ENCODE results near the gene ETV4.

The ETV4 gene

DNA sequence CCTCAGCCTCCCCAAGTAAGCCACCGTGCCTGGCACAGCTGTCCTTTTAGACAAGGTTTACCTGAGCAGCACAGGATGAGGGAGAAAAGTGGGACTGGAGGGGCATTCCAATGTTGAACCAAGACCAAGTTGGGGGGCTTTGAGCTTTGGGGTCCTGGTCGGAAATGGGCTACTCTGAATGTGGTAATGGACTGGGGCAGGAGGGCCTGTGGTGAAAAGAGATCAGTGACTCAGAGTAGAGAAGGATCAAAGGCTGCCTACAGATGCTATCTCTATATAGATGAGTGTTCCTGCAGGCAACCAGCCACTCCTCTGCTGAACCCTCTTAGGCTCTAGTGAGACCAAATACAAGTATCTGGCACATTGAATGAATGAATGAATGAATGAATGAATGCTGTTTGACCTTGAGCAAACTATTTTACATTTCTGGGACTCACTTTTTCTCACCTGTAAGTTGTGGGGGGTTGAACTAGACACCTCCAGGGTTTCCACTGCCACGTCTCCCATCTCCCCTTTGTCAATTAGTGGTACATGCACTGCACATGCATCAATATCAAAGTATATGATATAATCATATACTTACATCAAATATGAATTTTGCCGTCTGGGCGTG is 26.3 kb upstream of the ETV4 start:
- TF ChIP-seq, protein P1, sequence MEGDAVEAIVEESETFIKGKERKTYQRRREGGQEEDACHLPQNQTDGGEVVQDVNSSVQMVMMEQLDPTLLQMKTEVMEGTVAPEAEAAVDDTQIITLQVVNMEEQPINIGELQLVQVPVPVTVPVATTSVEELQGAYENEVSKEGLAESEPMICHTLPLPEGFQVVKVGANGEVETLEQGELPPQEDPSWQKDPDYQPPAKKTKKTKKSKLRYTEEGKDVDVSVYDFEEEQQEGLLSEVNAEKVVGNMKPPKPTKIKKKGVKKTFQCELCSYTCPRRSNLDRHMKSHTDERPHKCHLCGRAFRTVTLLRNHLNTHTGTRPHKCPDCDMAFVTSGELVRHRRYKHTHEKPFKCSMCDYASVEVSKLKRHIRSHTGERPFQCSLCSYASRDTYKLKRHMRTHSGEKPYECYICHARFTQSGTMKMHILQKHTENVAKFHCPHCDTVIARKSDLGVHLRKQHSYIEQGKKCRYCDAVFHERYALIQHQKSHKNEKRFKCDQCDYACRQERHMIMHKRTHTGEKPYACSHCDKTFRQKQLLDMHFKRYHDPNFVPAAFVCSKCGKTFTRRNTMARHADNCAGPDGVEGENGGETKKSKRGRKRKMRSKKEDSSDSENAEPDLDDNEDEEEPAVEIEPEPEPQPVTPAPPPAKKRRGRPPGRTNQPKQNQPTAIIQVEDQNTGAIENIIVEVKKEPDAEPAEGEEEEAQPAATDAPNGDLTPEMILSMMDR (conservative IDR thresholded peaks at IDR 0.05; ENCODE audit: low read length) = no peak
- no peak overlapping the region for H3K4me3 ChIP-seq (ENCODE audit: low read length)
- DNase-seq (ENCODE audit: low read depth) = no peak

DNA sequence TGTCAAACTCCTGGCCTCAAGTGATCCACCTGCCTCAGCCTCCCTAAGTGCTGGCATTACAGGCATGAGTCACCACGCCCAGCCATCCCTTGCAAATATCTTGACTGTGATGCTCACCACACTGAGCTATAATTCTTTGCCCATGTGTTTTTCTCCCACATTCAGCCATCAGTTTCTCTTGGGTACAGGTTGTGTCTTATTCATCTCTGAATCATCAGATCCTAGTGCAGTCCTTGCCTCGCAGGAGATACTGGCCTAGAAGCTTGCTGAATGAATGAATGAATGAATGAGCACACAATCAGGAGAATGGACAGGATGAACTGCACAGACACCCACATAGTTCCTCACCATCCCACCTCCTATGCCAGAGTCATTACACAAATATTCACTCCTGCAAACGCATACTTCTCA is 24.4 kb upstream of the ETV4 start:
- peak; percentile 68 for DNase-seq (ENCODE audit: low read depth)
- H3K4me3 ChIP-seq (ENCODE audit: low read length) = no peak overlapping the region
- TF ChIP-seq, protein P1 (conservative IDR thresholded peaks at IDR 0.05; ENCODE audit: low read length) = no peak

DNA sequence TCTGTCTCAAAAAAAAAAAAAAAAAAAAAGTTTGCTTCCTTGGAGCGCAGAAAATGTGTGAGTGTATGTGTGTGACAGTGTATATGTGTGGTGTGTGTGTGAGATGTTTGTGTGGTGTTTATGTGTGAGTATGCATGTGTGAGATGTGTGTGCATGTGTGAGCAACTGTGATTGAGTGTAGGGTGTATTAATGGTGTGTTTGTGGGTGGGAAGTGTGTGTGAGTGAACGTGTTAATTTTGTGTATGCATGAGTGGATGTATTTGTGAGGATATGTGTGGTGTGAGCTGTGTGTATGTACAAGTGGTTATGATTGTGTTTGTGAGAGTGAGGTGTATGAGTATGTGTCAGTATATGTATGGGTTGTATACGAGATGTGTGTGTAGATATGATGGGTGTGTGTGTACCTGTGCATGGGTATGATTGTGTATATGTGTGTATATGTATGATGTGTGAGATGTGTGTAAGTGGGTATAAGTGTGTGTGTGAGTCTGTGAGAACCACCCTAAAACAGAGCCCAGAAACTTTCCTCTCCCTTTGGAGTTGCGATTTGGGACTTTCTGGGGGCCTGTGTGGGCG is 22.5 kb upstream of the ETV4 start:
- TF ChIP-seq, protein P1 (conservative IDR thresholded peaks at IDR 0.05; ENCODE audit: low read length) = no peak

GRCh38 chr17:43563600-43564594 is 17.8 kb upstream of the ETV4 start:
- TF ChIP-seq, protein P1 (conservative IDR thresholded peaks at IDR 0.05; ENCODE audit: low read length) = no peak
- H3K4me3 ChIP-seq (ENCODE audit: low read length) = no peak overlapping the region
- DNase-seq (ENCODE audit: low read depth) = no peak

More for the DNA sequence above, 22.5 kb upstream of the ETV4 start:
- DNase-seq (ENCODE audit: low read depth) = no peak
- H3K4me3 ChIP-seq (ENCODE audit: low read length) = no peak overlapping the region

DNA sequence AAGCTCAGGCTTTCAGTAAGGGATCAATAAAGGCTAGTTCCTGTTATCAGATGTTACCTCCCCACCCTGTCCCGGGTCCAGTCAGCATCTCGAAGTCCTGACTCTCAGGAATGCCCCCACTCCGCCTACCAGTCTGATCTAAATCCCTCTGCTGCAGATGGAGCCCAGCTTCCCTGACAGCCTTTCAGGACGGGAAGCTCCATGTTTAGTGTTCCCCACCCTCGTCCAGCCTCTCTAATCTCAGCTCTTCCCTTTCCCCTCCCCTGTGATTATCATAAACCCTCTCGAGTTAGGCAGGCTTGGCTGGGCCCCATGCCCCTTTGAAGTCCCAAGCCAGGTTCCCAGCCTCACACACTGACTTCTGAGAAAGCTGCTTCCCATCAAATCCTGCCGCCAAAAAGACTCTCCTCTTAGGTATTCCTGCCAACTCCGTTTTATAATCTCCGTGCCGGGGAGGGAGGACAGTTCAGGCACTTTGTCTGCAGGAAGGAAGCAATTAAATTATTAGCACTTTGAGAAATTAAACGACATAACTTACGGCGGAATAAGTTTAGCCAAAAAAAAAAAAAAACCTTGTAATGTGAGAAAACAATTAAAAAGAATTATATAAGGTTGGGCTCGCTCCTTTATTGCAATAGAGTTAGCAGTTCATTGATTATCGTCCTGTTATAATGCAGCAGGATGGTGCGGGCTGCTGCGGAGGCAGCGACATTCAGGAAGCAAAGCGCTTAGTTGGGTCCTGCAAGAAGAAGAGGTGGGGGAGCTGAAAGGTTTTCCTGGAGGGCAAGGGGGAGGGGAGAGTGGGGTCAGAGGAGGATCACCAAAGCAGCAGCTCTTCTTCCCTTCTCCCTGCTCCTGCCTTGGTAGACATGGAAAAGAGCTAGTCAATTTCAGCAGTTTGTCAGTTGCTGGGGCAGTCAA is 16.8 kb upstream of the ETV4 start:
- no peak for DNase-seq (ENCODE audit: low read depth)
- no peak overlapping the region for H3K4me3 ChIP-seq (ENCODE audit: low read length)
- TF ChIP-seq, protein P1 (conservative IDR thresholded peaks at IDR 0.05; ENCODE audit: low read length) = no peak

Data from AG10803 (cell line).